K562 (cell line): ENCODE measurements around the gene WDR45. TPM values are rescaled to one million over a fixed set of nuclear protein-coding genes. Genes with fewer than 3 reads are reported as not detected.

Source experiments
- BCL6 ChIP-seq: fragments of 250-450 bp; sonication (Bioruptor Pico); IDR thresholded peaks from 2 replicates; pipeline ENCODE4 v1.4.0; 2020
- CBX2 ChIP-seq: fragments of 200-600 bp; sonication (generic); IDR thresholded peaks from one replicate; pipeline ENCODE4 v1.6.1; 2012; ENCODE audit warnings: mild to moderate bottlenecking, low read length, inconsistent platforms; ENCODE audit not compliant: insufficient read depth, poor library complexity, severe bottlenecking
- DIDO1 ChIP-seq: fragments of 450-650 bp; IDR thresholded peaks from 2 replicates; pipeline ENCODE4 v1.6.1; 2016; ENCODE audit warnings: low read depth, missing biosample characterization, missing genetic modification characterization
- ETV1 ChIP-seq: fragments of 450-650 bp; conservative IDR thresholded peaks from 2 replicates; pipeline ENCODE4 v1.6.1; 2016; ENCODE audit warnings: missing genetic modification characterization, control low read depth, low read depth, missing compliant biosample characterization
- FOSL1 ChIP-seq: fragments of 200-800 bp; sonication (Bioruptor generic); conservative IDR thresholded peaks from 2 replicates; pipeline ENCODE4 v1.6.1; 2016; ENCODE audit warnings: missing genetic modification characterization, missing compliant biosample characterization
- FOXM1 ChIP-seq, 2 experiments: fragments of 450-650 bp in 1 of 2; sonication (generic) in 1 of 2; formaldehyde crosslinking in 1 of 2; IDR thresholded peaks; 2 replicates each; pipeline versions ENCODE4 v1.6.1 to v1.9.0; 2017 to 2022; ENCODE audit warnings: low read depth in 2 of 2, mild to moderate bottlenecking in 2 of 2, missing genetic modification reagents in 1 of 2, moderate library complexity in 1 of 2
- FOXP1 ChIP-seq: sonication (generic); formaldehyde crosslinking; IDR thresholded peaks from 2 replicates; pipeline ENCODE4 v1.8.0; 2022; ENCODE audit warnings: mild to moderate bottlenecking, missing genetic modification reagents
- HDAC6 ChIP-seq: IDR thresholded peaks from 2 replicates; pipeline ENCODE4 v1.6.1; 2012; ENCODE audit warnings: low read depth, mild to moderate bottlenecking, control low read depth, inconsistent platforms, low read length, moderate library complexity
- HMBOX1 ChIP-seq: sonication (generic); IDR thresholded peaks from 2 replicates; pipeline ENCODE4 v1.6.1; 2016
- KLF13 ChIP-seq: fragments of 450-650 bp; IDR thresholded peaks from 2 replicates; pipeline ENCODE4 v1.6.1; 2016; ENCODE audit warnings: missing genetic modification characterization, low read depth, mild to moderate bottlenecking, missing compliant biosample characterization, moderate library complexity, borderline replicate concordance
- MEF2D ChIP-seq: conservative IDR thresholded peaks from 2 replicates; pipeline ENCODE4 v1.6.1; 2016; ENCODE audit warnings: low read depth, missing genetic modification characterization, missing compliant biosample characterization
- NFATC3 ChIP-seq: fragments of 450-650 bp; IDR thresholded peaks from 2 replicates; pipeline ENCODE4 v1.6.1; 2017; ENCODE audit warnings: mild to moderate bottlenecking
- POU5F1 ChIP-seq: fragments of 150-350 bp; IDR thresholded peaks from 2 replicates; pipeline ENCODE4 v1.6.1; 2014; ENCODE audit warnings: borderline replicate concordance, low read length, low read depth, mild to moderate bottlenecking; ENCODE audit not compliant: partially characterized antibody
- RBM25 ChIP-seq: fragments of 200-400 bp; formaldehyde crosslinking; IDR thresholded peaks from 2 replicates; pipeline ENCODE4 v1.6.1; 2018; ENCODE audit warnings: low read length, low read depth, moderate library complexity; ENCODE audit not compliant: severe bottlenecking
- TCF15 ChIP-seq: fragments of 250-450 bp; sonication (Bioruptor Pico); IDR thresholded peaks from 2 replicates; pipeline ENCODE4 v1.8.0; 2022; ENCODE audit warnings: moderate library complexity, mild to moderate bottlenecking, inconsistent platforms
- TGIF2 ChIP-seq: sonication (generic); formaldehyde crosslinking; IDR thresholded peaks from 2 replicates; pipeline ENCODE4 v1.8.1; 2022; ENCODE audit warnings: mild to moderate bottlenecking, missing genetic modification reagents, moderate library complexity
- ZFP30 ChIP-seq: fragments of 250-450 bp; sonication (Bioruptor Pico); IDR thresholded peaks from 2 replicates; pipeline ENCODE4 v1.8.0; 2022; ENCODE audit warnings: moderate library complexity, mild to moderate bottlenecking, inconsistent platforms, borderline replicate concordance
- ZKSCAN1 ChIP-seq: fragments of 150-350 bp; IDR thresholded peaks from 2 replicates; pipeline ENCODE4 v1.6.1; 2016; ENCODE audit warnings: low read depth, low read length
- ZNF133 ChIP-seq: fragments of 250-450 bp; sonication (Bioruptor Pico); IDR thresholded peaks from 2 replicates; pipeline ENCODE4 v1.4.0; 2020; ENCODE audit warnings: mild to moderate bottlenecking
- polyA plus RNA-seq, 8 experiments: library from polyadenylated mRNA; depleted of rRNA in 4 of 8; stranded (reverse) in 5 of 8; unstranded in 3 of 8; fragments of >200 nt; fragmentation: Nextera tagmentation in 2 of 8; fragmentation: Illumina TruSeq in 1 of 8; extraction: Ambion mirVana in 2 of 8; extraction: Trizol in 1 of 8; gene quantifications; 2 replicates each; pipeline versions ENCODE4 v1.2.1 to v1.2.3, GENCODE V29; 2011 to 2014; ENCODE audit warnings: inconsistent platforms in 1 of 8, missing spikeins in 1 of 8
- total RNA-seq, 7 experiments: library from RNA; depleted of rRNA in 6 of 7; stranded (reverse); fragments of >200 nt in 6 of 7; fragmentation: Illumina TruSeq in 2 of 7; extraction: Trizol in 2 of 7; gene quantifications; 2 replicates each; pipeline versions ENCODE4 v1.2.1 to v1.2.3, GENCODE V29; 2011 to 2021; ENCODE audit warnings: low replicate concordance in 1 of 7
- TF ChIP-seq, protein P1 (sequence below): conservative IDR thresholded peaks from 2 replicates; pipeline ENCODE4 v1.6.1; 2011; ENCODE audit warnings: low read depth, mild to moderate bottlenecking, low read length; ENCODE audit not compliant: control insufficient read depth
- TF ChIP-seq, protein P2 (sequence below): fragments of 250-450 bp; sonication (Bioruptor Pico); IDR thresholded peaks from 2 replicates; pipeline ENCODE4 v1.8.0; 2022; ENCODE audit warnings: inconsistent platforms
- TF ChIP-seq, protein P3 (sequence below): IDR thresholded peaks from 2 replicates; pipeline ENCODE4 v1.6.1; 2012; ENCODE audit warnings: low read depth, low read length, improper control_type of control experiment, borderline replicate concordance

Gene WDR45
- total and polyA plus RNA-seq, 9 of the 15 experiments (the other 6 are each of a cell fraction or from before 2014, with no cell fraction given): 19.4 to 136 (median 59.7) TPM

- TF ChIP-seq HDAC6 (no peak), HMBOX1 (peak; percentile 80), RBM25 (no peak), CBX2 (no peak), ZFP30 (CRISPR knock-in tag) (no peak), ZKSCAN1 (no peak), BCL6 (CRISPR knock-in tag) (no peak), TCF15 (no peak), KLF13 (tag) (no peak), ZNF133 (CRISPR knock-in tag) (no peak), TGIF2 (CRISPR knock-in tag) (no peak), NFATC3 (no peak), MEF2D (tag) (no peak), FOXP1 (CRISPR knock-in tag) (no peak), FOSL1 (tag) (peak; percentile 70), ETV1 (tag) (peak; percentile 72; the same call in 1 of the 2 replicates), FOXM1 (IDR thresholded peaks at IDR 0.05; ENCODE audit: low read depth) (no peak), FOXM1 (CRISPR knock-in tag; IDR thresholded peaks at IDR 0.05; ENCODE audit: low read depth) (no peak), DIDO1 (tag) (no peak), POU5F1 (no peak)
- TF ChIP-seq, protein P1, sequence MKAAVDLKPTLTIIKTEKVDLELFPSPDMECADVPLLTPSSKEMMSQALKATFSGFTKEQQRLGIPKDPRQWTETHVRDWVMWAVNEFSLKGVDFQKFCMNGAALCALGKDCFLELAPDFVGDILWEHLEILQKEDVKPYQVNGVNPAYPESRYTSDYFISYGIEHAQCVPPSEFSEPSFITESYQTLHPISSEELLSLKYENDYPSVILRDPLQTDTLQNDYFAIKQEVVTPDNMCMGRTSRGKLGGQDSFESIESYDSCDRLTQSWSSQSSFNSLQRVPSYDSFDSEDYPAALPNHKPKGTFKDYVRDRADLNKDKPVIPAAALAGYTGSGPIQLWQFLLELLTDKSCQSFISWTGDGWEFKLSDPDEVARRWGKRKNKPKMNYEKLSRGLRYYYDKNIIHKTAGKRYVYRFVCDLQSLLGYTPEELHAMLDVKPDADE: no peak
- TF ChIP-seq, protein P2, sequence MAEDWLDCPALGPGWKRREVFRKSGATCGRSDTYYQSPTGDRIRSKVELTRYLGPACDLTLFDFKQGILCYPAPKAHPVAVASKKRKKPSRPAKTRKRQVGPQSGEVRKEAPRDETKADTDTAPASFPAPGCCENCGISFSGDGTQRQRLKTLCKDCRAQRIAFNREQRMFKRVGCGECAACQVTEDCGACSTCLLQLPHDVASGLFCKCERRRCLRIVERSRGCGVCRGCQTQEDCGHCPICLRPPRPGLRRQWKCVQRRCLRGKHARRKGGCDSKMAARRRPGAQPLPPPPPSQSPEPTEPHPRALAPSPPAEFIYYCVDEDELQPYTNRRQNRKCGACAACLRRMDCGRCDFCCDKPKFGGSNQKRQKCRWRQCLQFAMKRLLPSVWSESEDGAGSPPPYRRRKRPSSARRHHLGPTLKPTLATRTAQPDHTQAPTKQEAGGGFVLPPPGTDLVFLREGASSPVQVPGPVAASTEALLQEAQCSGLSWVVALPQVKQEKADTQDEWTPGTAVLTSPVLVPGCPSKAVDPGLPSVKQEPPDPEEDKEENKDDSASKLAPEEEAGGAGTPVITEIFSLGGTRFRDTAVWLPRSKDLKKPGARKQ (CRISPR knock-in tag): no peak
- TF ChIP-seq, protein P3, sequence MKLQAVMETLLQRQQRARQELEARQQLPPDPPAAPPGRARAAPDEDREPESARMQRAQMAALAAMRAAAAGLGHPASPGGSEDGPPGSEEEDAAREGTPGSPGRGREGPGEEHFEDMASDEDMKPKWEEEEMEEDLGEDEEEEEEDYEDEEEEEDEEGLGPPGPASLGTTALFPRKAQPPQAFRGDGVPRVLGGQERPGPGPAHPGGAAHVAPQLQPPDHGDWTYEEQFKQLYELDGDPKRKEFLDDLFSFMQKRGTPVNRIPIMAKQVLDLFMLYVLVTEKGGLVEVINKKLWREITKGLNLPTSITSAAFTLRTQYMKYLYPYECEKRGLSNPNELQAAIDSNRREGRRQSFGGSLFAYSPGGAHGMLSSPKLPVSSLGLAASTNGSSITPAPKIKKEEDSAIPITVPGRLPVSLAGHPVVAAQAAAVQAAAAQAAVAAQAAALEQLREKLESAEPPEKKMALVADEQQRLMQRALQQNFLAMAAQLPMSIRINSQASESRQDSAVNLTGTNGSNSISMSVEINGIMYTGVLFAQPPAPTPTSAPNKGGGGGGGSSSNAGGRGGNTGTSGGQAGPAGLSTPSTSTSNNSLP: no peak
Observed at GRCh38 chrX:49039598-49040375, 39.9 kb downstream of the WDR45 start (continued).
